K562 (cell line): ENCODE results near the gene LRRC25. TPM values are rescaled to one million over a fixed set of nuclear protein-coding genes. Genes with fewer than 3 reads are reported as not detected.

Source experiments
- ATAC-seq: fragments of 200-7000 bp; cut with Tn5 transposase; 3 replicates; pipeline ENCODE4 v1.9.1; 2020; ENCODE audit warnings: moderate library complexity
- BruUV-seq: library from RNA; stranded (reverse); fragments of 400-500 nt; replicated peaks from 2 replicates; lab custom pipeline; 2021; lab: Mats Ljungman, UMichigan
- CTCF ChIA-PET: fragments of 300-600 bp; formaldehyde crosslinking; extraction: SDS; loops from one replicate; lab custom pipeline; 2021; ENCODE audit warnings: low intra/inter-chr PET ratio; lab: Yijun Ruan, JAX
- POLR2A ChIA-PET: fragments of 300-600, 350-650 bp; sonication (Branson Sonifier 250); formaldehyde crosslinking; extraction: SDS; loops from one replicate; lab custom pipeline; 2021; ENCODE audit warnings: antibody characterized with exemption, inconsistent platforms; lab: Yijun Ruan, JAX
- DNase-seq, 4 experiments: peaks; one replicate each; pipeline versions ENCODE4 v3.0.0 to v3.0.0-alpha.2; 2011 to 2018; ENCODE audit warnings: low spot score in 3 of 4, mixed read lengths in 3 of 4; ENCODE audit errors: extremely low read depth in 1 of 4
- FAIRE-seq: peaks from 2 replicates; lab custom pipeline; 2011; peaks lifted over from hg19 to GRCh38; lab: Jason Lieb, UNC
- H2AFZ ChIP-seq: 2 replicates; pipeline ENCODE4 v1.6.0; 2011; ENCODE audit warnings: low read depth, low read length, control low read depth, inconsistent platforms
- H3K27ac ChIP-seq: fragments of 200-600 bp; 3 replicates; pipeline ENCODE4 v1.8.0; 2011; ENCODE audit warnings: low read depth, mild to moderate bottlenecking, control low read depth, inconsistent platforms, low read length, moderate library complexity, mixed read lengths; ENCODE audit errors: extremely low read depth
- H3K27me3 ChIP-seq, 2 experiments: fragments of 300-600 bp in 1 of 2; 2 replicates in 1 of 2; 3 replicates in 1 of 2; pipeline versions ENCODE4 v1.6.0 to v1.8.0; 2011; ENCODE audit warnings: inconsistent platforms in 2 of 2, low read length in 2 of 2, mild to moderate bottlenecking in 1 of 2, mixed read lengths in 1 of 2, moderate library complexity in 1 of 2; ENCODE audit not compliant: control insufficient read depth in 2 of 2, insufficient read depth in 2 of 2
- H3K36me3 ChIP-seq: fragments of 300-600 bp; 3 replicates; pipeline ENCODE4 v1.8.0; 2011; ENCODE audit warnings: mild to moderate bottlenecking, low read length, inconsistent platforms; ENCODE audit not compliant: control insufficient read depth, insufficient read depth
- H3K4me1 ChIP-seq, 2 experiments: fragments of 200-600 bp in 1 of 2; replicated peaks in 1 of 2; 2 replicates in 1 of 2; 3 replicates in 1 of 2; pipeline versions ENCODE4 v1.5.1 to v1.8.0; 2011; ENCODE audit warnings: inconsistent platforms in 2 of 2, low read length in 2 of 2, mild to moderate bottlenecking in 1 of 2, mixed read lengths in 1 of 2, moderate library complexity in 1 of 2; ENCODE audit not compliant: control insufficient read depth in 2 of 2, insufficient read depth in 2 of 2
- H3K4me2 ChIP-seq: 2 replicates; pipeline ENCODE4 v1.6.1; 2011; ENCODE audit warnings: low read length, control low read depth, inconsistent platforms, mixed read lengths; ENCODE audit not compliant: insufficient read depth
- H3K4me3 ChIP-seq: fragments of 200-600 bp; sonication (generic), shearing (Covaris generic); 2 replicates; pipeline ENCODE4 v1.5.1; 2016; ENCODE audit warnings: control low read depth, inconsistent platforms
- H3K79me2 ChIP-seq: fragments of 200-600 bp; 3 replicates; pipeline ENCODE4 v1.8.0; 2011; ENCODE audit warnings: low read length, inconsistent platforms; ENCODE audit not compliant: control insufficient read depth, insufficient read depth
- H3K9ac ChIP-seq, 2 experiments: 2 replicates each; pipeline versions ENCODE4 v1.6.0 to v1.6.1; 2011; ENCODE audit warnings: low read depth in 2 of 2, low read length in 2 of 2, control low read depth in 1 of 2, inconsistent platforms in 1 of 2, mild to moderate bottlenecking in 1 of 2, mixed read lengths in 1 of 2; ENCODE audit not compliant: insufficient read depth in 1 of 2
- H3K9me1 ChIP-seq: one replicate; pipeline ENCODE4 v1.6.0; 2011; ENCODE audit warnings: inconsistent platforms, mild to moderate bottlenecking, low read length, moderate library complexity; ENCODE audit not compliant: control insufficient read depth, insufficient read depth
- H3K9me3 ChIP-seq: replicated peaks from 2 replicates; pipeline ENCODE4 v1.5.1; 2011; ENCODE audit warnings: low read depth, low read length, inconsistent platforms; ENCODE audit not compliant: control insufficient read depth, insufficient read depth
- H4K20me1 ChIP-seq: replicated peaks from 2 replicates; pipeline ENCODE4 v1.6.1; 2011; ENCODE audit warnings: low read length, inconsistent platforms, mixed read lengths; ENCODE audit not compliant: control insufficient read depth, insufficient read depth
- ATF1 ChIP-seq, 2 experiments: fragments of 450-650 bp in 1 of 2; IDR thresholded peaks; 2 replicates each; pipeline ENCODE4 v1.6.1; 2016; ENCODE audit warnings: missing compliant biosample characterization in 1 of 2, missing genetic modification characterization in 1 of 2
- EWSR1 ChIP-seq: fragments of 450-650 bp; IDR thresholded peaks from 2 replicates; pipeline ENCODE4 v1.6.1; 2018; ENCODE audit warnings: borderline replicate concordance, mild to moderate bottlenecking, low read depth, moderate library complexity; ENCODE audit not compliant: partially characterized antibody
- HDAC1 ChIP-seq, 2 experiments: fragments of 450-650 bp; IDR thresholded peaks; 2 replicates each; pipeline ENCODE4 v1.6.1; 2016 to 2017; ENCODE audit warnings: inconsistent platforms in 1 of 2, mild to moderate bottlenecking in 1 of 2, moderate library complexity in 1 of 2
- HDAC2 ChIP-seq: fragments of 450-650 bp; IDR thresholded peaks from 2 replicates; pipeline ENCODE4 v1.6.1; 2016; ENCODE audit warnings: mild to moderate bottlenecking
- HLTF ChIP-seq: fragments of 450-650 bp; IDR thresholded peaks from 2 replicates; pipeline ENCODE4 v1.6.1; 2016
- HNRNPUL1 ChIP-seq: fragments of 200-400 bp; formaldehyde crosslinking; IDR thresholded peaks from 2 replicates; pipeline ENCODE4 v1.6.1; 2017; ENCODE audit warnings: low read length
- IFI16 ChIP-seq: fragments of 250-450 bp; sonication (Bioruptor Pico); IDR thresholded peaks from 2 replicates; pipeline ENCODE4 v2.1.2; 2022; ENCODE audit warnings: mild to moderate bottlenecking, inconsistent platforms
- LCOR ChIP-seq: sonication (generic); formaldehyde crosslinking; IDR thresholded peaks from 2 replicates; pipeline ENCODE4 v1.8.0; 2022; ENCODE audit warnings: mild to moderate bottlenecking, missing genetic modification reagents
- MBD2 ChIP-seq: sonication (generic); IDR thresholded peaks from 2 replicates; pipeline ENCODE4 v1.6.1; 2016; ENCODE audit warnings: low read depth, borderline replicate concordance
- NFE2 ChIP-seq: IDR thresholded peaks from 2 replicates; pipeline ENCODE4 v1.6.1; 2014; ENCODE audit warnings: antibody characterized with exemption, low read depth
- NR4A1 ChIP-seq, 2 experiments: fragments of 250-450 bp in 1 of 2; fragments of 450-650 bp in 1 of 2; sonication (Bioruptor Pico) in 1 of 2; IDR thresholded peaks; 2 replicates each; pipeline versions ENCODE4 v1.4.0 to v1.6.1; 2016 to 2020; ENCODE audit warnings: mild to moderate bottlenecking in 2 of 2, missing compliant biosample characterization in 1 of 2, missing genetic modification characterization in 1 of 2, moderate library complexity in 1 of 2
- POLR2AphosphoS5 ChIP-seq: IDR thresholded peaks from 2 replicates; pipeline ENCODE4 v1.6.1; 2011; ENCODE audit warnings: mild to moderate bottlenecking, low read depth, low read length, moderate library complexity; ENCODE audit not compliant: control insufficient read depth, insufficient read depth
- POLR2H ChIP-seq: IDR thresholded peaks from 2 replicates; pipeline ENCODE4 v1.6.1; 2016; ENCODE audit warnings: missing genetic modification characterization, low read depth, mild to moderate bottlenecking, control low read depth, missing compliant biosample characterization, moderate library complexity
- PTTG1 ChIP-seq: fragments of 450-650 bp; IDR thresholded peaks from 2 replicates; pipeline ENCODE4 v1.6.1; 2016; ENCODE audit warnings: low read depth, mild to moderate bottlenecking, missing genetic modification characterization, missing compliant biosample characterization
- SMARCC2 ChIP-seq: fragments of 450-650 bp; IDR thresholded peaks from 2 replicates; pipeline ENCODE4 v1.6.1; 2017; ENCODE audit warnings: antibody characterized with exemption, moderate library complexity, mild to moderate bottlenecking, low read depth
- TAL1 ChIP-seq: fragments of 450-650 bp; IDR thresholded peaks from 2 replicates; pipeline ENCODE4 v1.6.1; 2016; ENCODE audit warnings: mild to moderate bottlenecking
- ZBTB17 ChIP-seq: fragments of 450-650 bp; formaldehyde crosslinking; IDR thresholded peaks from 2 replicates; pipeline ENCODE4 v1.4.0; 2020; ENCODE audit warnings: mild to moderate bottlenecking
- ZNF239 ChIP-seq: fragments of 250-450 bp; sonication (Bioruptor Pico); IDR thresholded peaks from 2 replicates; pipeline ENCODE4 v1.4.0; 2020; ENCODE audit warnings: mild to moderate bottlenecking
- ZNF592 ChIP-seq: fragments of 450-650 bp; IDR thresholded peaks from 2 replicates; pipeline ENCODE4 v1.6.1; 2017; ENCODE audit warnings: antibody characterized with exemption, mild to moderate bottlenecking
- WGBS: fragments of 100-300 bp; shearing (Covaris generic); methylation state at CpG from one replicate; pipeline ENCODE4 v1.1.6; 2016; ENCODE audit warnings: low coverage, mixed read lengths; ENCODE audit not compliant: insufficient coverage; ENCODE audit errors: missing lambda C conversion rate; 5-methylcytosine and 5-hydroxymethylcytosine counted together
- in situ Hi-C: fragments of 300-500 bp; cut with MboI; formaldehyde crosslinking; loops from 4 replicates; pipeline ENCODE4 v1.15.0; 2018; ENCODE audit warnings: inconsistent platforms, mixed read lengths
- intact Hi-C: fragments of 100-400 bp; cut with micrococcal nuclease; formaldehyde crosslinking; loops from 2 replicates; pipeline ENCODE4 v1.14.2; 2022
- polyA plus RNA-seq, 8 experiments: library from polyadenylated mRNA; depleted of rRNA in 4 of 8; stranded (reverse) in 5 of 8; unstranded in 3 of 8; fragments of >200 nt; fragmentation: Nextera tagmentation in 2 of 8; fragmentation: Illumina TruSeq in 1 of 8; extraction: Ambion mirVana in 2 of 8; extraction: Trizol in 1 of 8; gene quantifications; 2 replicates each; pipeline versions ENCODE4 v1.2.1 to v1.2.3, GENCODE V29; 2011 to 2014; ENCODE audit warnings: inconsistent platforms in 1 of 8, missing spikeins in 1 of 8
- total RNA-seq, 7 experiments: library from RNA; depleted of rRNA in 6 of 7; stranded (reverse); fragments of >200 nt in 6 of 7; fragmentation: Illumina TruSeq in 2 of 7; extraction: Trizol in 2 of 7; gene quantifications; 2 replicates each; pipeline versions ENCODE4 v1.2.1 to v1.2.3, GENCODE V29; 2011 to 2021; ENCODE audit warnings: low replicate concordance in 1 of 7

The LRRC25 gene
- total and polyA plus RNA-seq, 9 of the 15 experiments (the other 6 are each of a cell fraction or from before 2014, with no cell fraction given) = 0.07 to 0.36 (median 0.10) TPM; not detected in 3

- ATAC-seq (peak; percentile 83), FAIRE-seq (peak; percentile 94), DNase-seq (peak; percentile 56 to 95 (median 77))
- peak overlapping the region; percentile 99 for H3K27ac ChIP-seq
- H4K20me1 ChIP-seq = no peaks in the 10 kb centered on the region
- no peaks in the 10 kb centered on the region for H3K27me3 ChIP-seq
- H3K9ac ChIP-seq = peak overlapping the region; percentile 86 to 92
- ChIA-PET POLR2A (interaction anchor here (0.7 to 13.9 kb wide), 6 partner anchors 8 to 86 kb away, joined by 3 to 207 read pairs (median 4); partner anchors contain the start of gene GDF15), CTCF (no interaction called here)
- peaks cover 10% of the 10 kb centered on the region; the same call in 2 of the 3 replicates for H3K79me2 ChIP-seq
- 0% methylated on average over 8 of the region's 15 CpGs for WGBS
- peak overlapping the region; percentile 63 for H3K4me2 ChIP-seq
- no peak overlapping the region; the same call in 1 of the 2 replicates for H3K4me3 ChIP-seq
- in situ Hi-C loops = no loop called here
- no peaks in the 10 kb centered on the region for H3K9me3 ChIP-seq
- intact Hi-C loops = loop anchor here (2.0 kb wide), 1 partner anchor 22 kb away; the partner anchor contains the start of gene GDF15
- peak overlapping the region; percentile 61; the same call in 1 of the 2 replicates for H2AFZ ChIP-seq
- peaks cover 49 to 59% of the 10 kb centered on the region in 2 experiments for H3K4me1 ChIP-seq
- TSS peak; percentile 56 for BruUV-seq
- peaks cover 69% of the 10 kb centered on the region; the same call in 2 of the 3 replicates for H3K36me3 ChIP-seq
- H3K9me1 ChIP-seq = no peaks in the 10 kb centered on the region
- TF ChIP-seq ZBTB17 (CRISPR knock-in tag) (peak; percentile 73), HLTF (peak; percentile 61; the same call in 1 of the 2 replicates), ZNF239 (CRISPR knock-in tag) (0 out of 2 replicates have a peak, but pooled peaks have one; percentile 60), LCOR (no peak), NFE2 (peak; percentile 25; the same call in 1 of the 2 replicates), NR4A1 (CRISPR knock-in tag; IDR thresholded peaks at IDR 0.05) (no peak), NR4A1 (tag; IDR thresholded peaks at IDR 0.05) (peak; percentile 95), POLR2AphosphoS5 (peak; percentile 53; the same call in 1 of the 2 replicates), HDAC1 (IDR thresholded peaks at IDR 0.05) (peak in 1 of 2 experiments; percentile 76; a peak in 2 of 4 replicates), TAL1 (peak; percentile 27; the same call in 1 of the 2 replicates), HDAC2 (peak; percentile 90), SMARCC2 (peak; percentile 62; the same call in 1 of the 2 replicates), HNRNPUL1 (no peak), ATF1 (CRISPR knock-in tag; IDR thresholded peaks at IDR 0.05) (no peak), ATF1 (tag; IDR thresholded peaks at IDR 0.05) (peak; percentile 90), IFI16 (CRISPR knock-in tag) (0 out of 2 replicates have a peak, but pooled peaks have one; percentile 5), MBD2 (no peak), POLR2H (peak; percentile 88), EWSR1 (no peak), PTTG1 (tag) (peak; percentile 78), ZNF592 (peak; percentile 97)
These were observed 32.4 kb downstream of the LRRC25 start for GRCh38 chr19:18364826-18365528.
